EL (cell line): ENCODE measurements around the gene MGLL.
A peak's percentile ranks its signal among the peaks of the same experiment; 100 is the strongest.

ENCODE experiments used
- DNase-seq: peaks from one replicate; pipeline ENCODE4 v3.0.0-alpha.2; 2016

Gene MGLL

DNA sequence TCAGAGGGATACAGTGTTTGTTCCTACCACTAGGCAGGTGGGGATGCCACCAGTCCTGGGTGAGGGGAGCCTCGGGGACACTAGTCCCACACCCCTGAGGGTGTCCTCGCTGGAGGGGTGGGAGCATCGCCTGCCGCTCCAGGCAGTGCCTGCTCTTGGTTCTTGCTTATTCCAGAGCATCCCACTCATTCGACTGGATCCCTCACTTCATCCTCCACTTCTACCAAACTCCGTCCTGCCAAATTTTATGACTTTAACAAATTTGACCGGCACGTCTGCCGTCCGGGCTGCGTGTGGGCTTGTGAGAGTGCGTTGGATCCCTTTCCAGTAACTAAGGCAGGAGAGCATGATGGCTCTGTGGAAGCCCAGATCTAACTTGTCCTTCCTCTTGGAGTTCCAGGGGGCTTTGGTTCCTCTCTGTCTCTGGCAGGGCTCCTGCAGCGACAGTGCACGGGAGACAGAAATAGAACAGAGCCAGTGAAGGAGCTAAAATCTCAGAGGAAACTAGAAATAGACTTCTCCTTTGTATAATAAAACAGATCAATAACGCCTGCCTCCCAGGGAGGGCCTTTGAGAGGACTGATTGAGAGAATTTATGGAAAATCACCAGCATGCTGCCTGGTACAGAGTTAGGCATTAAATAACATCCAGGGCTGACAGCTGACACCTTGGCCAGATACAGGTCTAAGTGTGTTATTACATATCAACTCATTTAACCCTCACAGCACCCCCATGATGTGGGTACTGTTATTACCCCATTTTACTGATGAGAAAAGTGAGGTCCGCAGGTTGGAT is 34.5 kb downstream of the MGLL start:
- no peak for DNase-seq

DNA sequence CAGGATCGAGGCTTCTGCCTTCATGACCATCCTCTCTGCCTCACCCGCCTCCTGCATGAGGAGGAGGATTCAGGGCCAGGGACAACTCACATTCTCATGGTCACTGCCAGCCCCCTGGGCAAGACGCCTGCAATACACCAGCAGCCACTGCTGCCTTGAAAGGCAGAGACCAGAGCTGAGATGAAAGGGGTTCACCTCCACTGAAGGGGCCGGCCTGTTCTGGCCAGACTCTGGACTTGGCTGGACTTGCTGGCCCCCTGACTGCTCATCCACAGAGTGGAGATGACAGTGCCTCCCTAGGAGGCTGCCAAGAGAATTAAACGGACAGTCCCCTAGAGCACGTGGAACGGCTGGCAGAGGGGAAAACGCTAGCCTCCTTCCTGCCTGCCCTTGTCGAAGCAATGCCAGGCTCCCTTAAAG is 35.2 kb downstream of the MGLL start:
- no peak for DNase-seq

DNA sequence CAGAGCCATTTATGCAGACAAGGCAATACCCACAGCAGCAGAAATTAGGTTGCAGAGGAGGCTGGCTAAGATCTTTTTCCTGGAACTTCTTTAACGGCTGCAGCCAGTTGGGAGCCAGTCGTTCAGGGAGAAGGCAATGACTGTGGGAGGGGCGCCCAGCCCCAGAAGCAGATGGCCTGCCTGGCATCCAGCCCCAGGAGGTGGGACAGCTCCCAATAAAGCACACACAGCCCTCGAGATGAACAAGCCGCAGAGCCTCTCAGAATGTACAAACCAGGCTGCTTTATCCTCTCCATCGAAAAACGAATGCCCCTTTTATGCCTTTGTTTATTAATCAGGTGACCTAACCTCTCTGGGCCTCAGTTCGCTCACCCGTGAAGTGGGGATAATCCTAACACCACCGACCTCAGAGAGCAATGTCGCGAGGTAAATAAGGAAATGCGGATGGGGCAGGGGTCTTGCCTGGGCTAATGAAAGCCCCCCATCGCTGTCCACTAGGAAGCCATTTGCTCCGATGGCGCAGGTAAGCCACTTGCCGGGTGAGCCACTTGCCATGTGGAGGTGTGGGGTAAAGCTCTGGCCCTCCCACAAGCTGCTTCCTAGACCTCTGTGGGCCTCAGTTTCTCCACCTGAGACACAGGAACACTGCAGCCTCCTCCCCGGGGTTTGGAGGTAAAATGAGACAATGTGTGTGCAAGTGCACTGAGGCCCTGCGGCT is 35.8 kb downstream of the MGLL start:
- DNase-seq, result no peak

DNA sequence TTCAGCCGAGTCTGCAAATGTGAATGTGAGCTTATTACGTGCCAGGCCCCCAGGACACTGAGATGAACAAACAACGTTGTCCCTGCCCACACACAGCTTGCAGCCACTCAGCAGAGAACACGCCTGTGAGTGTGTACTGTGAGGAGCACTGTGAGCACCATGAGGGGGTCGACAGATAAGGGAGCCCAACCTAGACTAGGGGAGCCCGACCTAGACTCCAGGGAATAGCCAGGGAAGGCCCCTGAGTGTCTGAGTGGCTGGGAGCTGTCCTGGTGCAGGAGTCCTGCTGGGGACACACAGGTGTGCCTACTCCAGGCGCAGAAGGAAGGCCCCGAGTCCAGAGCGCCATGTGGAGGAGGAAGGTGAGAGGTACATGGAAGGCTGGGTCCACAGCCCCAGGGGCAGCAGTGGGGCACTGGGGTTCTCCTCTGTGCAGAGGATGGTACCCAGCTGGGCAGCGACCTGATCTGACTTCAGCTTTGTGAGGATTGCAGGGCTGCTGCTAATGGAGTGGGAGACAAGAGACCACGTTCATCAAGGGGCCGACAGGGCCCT is 36.5 kb downstream of the MGLL start:
- no peak for DNase-seq

DNA sequence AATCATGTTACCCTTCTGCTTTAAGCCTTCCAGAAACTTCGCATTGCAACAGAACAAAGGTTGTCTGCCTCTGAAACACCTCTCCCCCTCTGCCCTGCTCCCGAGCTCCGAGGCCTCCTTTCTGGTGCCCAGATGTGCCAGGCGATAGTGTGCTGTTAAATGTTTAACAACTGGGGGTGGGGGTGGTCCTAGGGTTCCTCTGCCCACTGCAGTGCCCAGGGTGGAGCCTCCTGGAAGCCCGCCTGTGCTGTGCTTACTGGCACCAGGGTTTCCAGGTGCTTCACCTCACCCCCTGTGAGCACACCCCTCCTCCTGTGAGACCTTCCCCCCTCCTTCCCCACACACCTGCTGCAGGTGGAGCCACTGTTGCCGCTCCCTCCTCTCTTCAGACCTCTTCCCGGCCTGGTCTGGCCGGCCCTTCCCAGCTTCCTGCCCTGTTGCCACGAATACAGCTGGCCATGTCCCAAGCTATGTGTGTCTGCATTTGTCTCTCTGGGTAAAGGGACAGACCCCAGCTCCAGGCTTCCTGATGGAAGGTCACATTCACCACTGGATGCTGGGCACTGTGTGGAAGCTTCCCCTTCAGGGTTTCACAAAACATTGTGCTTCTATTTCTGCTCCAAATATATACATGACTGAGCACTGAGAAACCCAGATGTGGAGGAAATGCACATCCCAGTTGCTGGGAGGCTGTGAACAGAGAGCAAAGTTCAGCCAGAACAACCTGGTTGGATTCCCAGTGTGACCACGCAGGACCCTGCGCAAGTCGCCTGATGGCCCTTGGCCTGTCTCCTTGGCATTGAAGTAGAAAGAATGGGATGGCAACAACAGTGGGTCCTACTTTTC is 37.2 kb downstream of the MGLL start:
- no peak for DNase-seq

DNA sequence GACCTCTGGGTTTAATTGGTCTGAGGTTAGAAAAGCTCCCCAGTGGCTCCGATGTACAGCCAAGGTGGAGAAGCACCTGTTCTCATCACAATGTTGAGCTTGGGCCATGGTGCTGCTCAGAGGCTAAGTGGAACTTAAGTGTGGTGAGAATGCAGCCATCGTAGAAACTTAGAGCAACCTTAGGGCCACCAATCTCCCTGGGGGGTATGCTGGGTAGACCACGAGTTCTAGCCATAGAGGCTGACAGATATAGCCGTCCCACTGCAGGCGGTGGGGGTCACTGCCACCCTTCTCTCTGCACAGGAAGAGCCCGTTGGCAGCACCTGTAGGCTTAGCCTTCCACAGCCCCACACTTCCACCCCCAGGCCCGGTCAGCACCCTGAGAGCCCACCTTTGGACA is 38.0 kb downstream of the MGLL start:
- DNase-seq, result no peak

DNA sequence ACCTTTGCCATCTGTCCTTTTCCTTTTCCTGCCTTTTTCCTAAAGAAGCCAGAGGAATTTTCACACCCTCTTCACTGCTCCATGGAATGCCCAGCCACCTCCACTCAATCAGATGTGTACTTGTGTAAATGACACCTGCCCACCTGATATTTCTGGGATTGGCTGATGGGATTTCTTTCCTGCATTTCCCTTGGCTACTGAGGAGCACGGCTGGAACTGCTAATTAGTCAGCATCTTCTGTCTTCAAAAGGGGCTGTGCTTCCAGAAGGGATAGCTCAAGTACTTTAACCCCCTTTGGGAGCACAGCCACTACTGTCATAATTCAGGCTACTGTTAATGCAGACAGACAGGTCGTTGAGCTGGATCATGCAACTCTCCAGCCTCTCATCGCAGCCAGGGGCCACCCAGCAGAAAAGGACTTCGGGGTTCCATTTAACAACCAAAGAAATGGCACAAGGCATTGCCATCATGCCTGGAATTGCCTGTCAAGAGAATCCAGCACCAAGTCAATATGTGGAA is 38.6 kb downstream of the MGLL start:
- DNase-seq, result no peak

DNA sequence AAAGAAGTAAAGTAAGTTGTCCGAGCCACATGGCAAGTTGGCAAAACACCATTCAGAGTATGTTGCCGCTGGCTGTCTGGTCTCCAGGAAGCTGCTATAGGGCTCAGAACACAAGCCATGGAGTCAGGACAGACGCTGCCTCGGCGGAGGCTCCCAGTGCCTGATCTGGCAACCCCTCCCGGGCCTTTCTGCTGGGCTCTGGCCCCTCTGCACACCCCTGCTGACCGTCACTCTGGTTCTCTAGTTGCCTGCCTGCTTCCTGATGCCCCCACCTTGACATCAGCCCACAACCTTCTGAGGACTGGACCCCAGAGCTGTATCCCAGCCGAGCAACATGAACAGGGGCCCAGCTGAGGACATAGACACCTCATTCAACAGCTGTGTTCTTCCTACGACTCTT is 39.1 kb downstream of the MGLL start:
- DNase-seq, result no peak

DNA sequence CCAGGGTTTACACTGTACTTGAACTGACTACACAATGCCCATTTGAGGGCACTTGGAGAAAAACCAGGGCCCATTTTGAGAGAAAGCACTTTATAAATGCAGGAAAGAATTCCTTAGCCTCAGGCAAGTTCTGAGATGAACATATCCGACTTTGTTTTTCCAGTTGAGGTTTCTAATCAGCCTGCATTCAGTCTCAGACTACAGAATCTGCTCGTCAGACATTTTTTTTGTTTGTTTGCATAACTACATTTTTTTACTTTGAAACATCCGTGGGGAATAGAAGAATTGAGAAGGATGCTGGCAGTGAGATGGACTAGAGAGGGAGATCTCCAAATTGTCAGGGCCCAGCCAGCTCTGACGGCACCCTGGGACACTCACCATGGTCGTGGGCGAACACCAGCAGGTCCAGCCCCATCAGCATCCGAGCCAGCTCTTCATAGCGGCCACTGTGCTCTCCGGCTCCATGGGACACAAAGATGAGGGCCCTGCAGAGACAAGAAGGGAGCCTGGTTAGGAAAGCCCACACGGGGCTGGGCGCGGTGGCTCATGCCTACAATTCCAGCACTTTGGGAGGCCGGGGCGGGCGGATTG is 40.8 kb downstream of the MGLL start:
- DNase-seq, result peak; percentile 91

DNA sequence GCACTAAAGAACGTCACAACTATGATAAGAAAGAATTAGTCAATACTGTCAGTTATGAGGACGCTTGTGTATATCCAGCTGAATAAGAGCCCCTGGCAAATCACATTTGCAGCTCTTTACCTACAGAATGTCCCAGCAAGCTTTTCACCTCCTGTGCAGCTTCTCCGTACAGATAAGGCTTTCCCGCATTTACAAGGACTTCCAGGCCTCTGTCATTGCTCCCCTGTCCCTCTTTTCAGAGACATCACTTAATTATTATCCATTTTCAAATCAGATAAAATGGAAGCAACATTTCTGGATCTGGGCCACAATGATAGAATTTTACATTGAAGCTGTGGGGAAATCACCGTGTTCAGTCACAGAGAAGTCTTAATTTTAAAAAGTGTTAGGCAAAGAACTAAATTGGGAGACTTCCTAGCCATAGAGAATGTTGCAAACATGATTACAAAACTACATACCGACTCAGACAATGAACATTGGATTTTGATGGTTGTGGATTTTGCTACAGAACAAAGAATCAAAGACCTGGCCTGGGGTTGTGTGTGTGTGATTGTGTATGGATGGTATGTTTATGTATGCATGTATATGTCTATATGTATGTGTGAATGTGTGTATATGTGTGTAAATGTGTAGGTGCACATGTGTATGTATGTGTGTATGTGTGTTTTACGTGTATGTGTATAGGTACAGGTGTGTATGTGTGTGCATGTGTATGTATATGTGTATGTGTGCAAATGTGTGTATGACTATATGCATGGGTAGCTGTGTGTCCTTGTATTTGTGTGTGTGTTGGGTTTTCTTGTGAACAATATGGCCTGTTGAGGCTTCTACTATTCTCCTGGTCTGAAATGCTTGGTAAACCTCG is 41.5 kb downstream of the MGLL start:
- DNase-seq, result no peak

DNA sequence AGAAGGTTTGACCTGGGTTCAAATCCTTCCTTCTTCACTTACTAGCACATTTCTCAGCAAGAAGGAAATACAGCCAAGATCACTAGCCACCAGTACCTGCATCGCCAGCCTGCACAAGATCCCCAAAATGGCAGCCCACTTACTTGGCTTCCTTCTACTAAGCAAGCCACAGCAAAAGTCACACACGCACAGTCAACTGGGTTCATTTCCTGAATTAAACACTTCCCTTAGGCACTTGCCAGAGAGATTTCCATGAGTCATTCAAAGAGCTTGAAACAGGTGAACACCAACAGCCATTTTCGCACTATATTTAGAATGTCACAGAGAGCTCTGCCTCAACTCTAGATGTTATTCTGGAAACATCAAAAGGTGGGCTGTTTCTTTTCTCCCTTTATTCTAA is 42.6 kb downstream of the MGLL start:
- peak; percentile 53 for DNase-seq

DNA sequence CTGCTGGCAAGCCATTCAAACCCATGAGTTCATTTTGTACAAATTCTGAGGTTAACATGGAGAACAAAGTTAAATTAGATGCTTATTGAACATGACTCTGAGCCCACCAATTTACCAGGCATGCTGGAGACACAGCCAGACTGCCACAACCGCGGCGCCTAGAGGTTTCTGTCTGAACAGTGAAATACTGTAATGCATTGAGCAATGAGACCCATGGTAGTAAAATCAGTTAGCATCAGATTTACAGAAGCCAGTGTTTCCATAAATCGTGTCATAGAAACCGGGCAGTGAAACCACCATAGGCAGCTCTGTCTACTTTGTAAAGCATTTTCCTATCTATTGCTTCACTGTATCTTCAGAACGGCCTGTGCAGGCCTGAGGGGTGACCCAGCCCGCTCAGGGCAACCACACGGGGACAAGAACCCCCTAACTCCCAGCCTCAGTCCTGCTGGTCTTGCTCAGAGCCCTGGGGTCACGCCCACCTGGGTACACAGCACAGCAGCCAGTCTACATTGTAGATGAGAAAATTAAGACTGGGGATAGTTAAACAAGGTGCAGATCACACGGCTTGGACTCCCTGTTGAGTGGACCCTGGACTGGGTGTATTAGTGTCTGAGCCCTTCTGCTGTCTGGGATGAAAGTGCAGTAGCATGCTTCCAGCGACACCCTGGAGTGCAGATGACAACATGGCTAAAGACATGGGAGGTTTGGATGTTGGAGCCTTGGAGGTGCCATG is 44.2 kb downstream of the MGLL start:
- no peak for DNase-seq

DNA sequence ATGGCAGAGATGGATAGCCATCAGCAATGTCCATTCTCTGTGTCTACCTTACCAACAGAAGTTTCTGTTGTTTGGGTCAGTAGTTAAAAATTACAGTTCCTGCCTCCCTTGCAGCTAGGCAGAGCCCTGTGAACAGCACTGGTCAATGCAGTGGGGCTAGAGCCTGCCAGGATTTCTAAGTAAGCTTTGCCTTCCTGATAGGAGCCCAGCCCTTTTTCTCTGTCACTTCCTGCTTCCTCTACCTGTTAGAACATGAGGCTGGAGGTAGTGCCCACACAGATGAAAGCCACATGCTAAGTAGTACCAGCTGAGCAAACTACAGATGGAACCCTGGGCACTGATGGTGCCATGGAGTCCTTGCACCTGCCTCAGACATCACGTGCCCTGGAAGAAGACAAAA is 45.0 kb downstream of the MGLL start:
- no peak for DNase-seq

DNA sequence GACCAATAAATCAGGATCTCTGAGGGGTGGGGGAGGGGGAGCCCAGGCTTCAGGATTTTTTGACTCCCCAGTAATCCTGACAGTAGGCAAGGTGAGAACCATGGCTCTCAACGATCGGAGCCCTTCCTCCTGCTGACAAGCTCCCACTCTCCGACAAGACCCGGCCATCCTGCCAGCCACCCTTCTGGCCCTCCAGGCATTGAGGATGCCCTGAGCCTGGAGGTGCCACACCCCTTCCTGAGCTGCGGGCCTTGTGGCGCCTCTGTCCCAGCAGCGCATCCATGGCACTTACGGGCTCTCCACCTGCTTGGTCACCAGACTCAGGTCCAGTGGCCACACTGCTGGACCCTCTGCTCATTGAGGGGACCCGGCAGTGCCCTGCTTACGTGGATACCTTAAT is 46.0 kb downstream of the MGLL start:
- no peak for DNase-seq

DNA sequence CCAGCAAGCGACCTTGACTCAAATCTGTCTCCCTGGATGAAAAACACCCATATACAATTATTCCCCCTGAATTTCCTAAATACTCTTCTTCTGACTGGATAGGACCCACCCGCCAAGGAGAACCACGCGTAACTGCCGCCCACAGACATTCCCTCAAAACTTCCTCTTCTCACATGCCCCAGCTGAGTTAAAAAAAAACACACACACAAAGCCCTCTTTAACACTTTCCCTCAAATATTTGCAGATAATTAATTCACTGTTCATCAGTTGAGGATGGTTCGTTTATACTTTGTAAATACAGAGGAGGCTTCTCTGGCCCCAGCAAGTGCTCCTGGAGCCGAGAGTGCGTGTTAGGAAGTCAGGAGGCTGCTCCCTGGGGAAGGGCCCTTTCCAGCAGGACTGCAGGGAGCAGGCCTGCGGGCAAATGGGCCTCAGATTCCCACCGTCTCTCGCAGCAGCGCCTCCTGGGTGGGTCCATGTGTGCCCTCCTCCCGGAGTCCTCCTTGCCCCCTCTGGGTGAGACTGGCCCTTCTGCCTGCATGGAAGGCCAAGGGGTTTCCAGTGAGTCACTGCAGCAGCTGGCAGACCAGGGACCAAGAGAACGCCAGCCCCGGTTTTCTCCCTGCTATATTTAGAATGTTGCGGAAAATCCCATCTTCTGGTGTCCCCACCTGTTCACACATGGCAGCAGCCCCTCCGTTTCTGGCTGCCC is 46.8 kb downstream of the MGLL start:
- DNase-seq, result peak; percentile 90

DNA sequence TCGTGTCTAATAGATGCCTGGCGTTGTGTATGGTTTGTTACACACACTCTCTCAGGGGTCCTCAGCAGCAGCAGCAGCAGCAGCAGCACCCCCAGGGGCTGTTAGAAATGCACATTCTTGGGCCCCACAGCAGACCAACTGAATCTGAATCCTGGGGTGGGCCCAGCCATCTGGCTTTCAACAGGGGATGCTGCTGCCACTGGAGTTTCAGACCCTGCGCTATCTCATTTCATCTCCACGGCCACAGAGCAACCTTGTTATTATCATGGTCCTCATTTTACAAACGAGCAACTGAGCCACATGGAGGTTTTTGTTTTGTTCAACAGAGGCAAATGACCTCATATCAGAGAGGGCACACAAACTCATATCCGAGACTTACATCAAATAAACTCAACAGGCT is 47.7 kb downstream of the MGLL start:
- no peak for DNase-seq

DNA sequence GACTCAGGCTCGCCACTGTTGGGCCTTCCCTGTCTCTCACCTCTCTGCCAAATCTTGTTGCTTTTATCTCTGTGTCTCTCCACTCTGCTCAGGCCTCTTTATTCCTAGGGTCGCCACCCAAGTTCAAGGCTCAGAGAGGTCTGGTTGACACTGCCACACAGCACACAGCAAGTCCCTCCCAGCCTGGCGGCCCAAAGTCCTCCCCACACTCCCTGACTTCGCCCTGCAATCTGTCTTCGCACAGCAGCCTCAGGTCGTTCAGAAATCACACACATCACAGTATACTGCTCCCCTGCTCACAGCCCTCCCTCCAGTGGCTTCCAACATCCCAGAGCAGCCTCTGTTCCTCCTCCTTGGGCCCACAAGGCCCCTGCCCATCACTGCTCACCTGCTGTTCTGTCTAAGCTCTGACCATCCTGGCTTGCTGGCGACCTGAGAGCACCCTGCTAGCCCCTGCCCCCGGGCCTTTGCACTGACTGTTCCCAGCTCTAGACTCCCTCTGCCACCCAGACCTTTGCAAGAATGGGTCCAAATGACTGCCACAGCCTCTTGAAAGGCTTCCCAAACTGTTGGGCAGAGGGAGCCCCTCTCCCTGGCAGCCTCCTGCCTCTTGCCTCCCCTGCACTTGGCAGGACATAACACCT is 48.4 kb downstream of the MGLL start:
- DNase-seq, result no peak

DNA sequence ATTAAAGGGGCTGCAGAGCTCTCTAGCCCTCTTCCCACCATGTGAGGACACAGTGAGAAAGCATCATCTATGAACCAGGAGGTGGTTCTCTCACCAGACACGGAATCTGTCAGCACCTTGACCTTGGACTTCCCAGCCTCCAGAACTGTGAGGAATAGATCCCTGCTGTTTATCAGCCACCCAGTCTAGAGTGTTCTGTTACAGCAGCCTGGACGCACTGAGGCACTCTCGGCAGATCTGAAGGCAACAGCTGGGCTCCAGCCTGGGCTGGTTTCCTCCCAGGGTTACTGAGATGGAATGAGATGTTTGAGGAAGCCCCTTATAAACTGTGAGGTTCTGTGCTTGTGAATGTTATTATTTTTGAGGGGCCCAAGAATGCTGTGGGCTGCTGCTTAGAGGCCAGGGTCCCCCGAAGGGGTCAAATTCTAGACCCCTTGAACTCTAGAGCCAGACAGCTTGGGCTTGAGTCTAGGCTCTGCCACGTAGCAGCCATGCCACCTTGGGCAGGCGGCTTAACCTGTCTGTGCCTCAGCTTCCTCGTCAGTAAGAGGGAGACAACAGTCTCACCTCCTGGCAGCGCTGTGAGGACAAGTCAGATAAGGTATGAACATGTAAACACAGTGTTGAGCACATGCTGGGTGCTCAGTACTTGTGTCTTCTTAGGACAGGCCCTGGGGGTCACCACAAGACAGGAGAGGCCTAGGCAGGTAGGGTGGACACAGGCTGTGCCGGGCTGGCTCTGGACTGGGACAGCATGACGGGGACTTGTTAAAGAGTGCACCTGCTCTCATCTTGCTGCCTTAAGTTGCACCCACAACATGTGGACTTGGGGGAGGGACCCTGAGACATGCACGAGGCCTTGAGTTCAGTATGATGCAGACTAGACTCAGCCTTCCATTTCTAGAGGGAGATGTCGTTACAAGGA is 49.2 kb downstream of the MGLL start:
- DNase-seq, result no peak

DNA sequence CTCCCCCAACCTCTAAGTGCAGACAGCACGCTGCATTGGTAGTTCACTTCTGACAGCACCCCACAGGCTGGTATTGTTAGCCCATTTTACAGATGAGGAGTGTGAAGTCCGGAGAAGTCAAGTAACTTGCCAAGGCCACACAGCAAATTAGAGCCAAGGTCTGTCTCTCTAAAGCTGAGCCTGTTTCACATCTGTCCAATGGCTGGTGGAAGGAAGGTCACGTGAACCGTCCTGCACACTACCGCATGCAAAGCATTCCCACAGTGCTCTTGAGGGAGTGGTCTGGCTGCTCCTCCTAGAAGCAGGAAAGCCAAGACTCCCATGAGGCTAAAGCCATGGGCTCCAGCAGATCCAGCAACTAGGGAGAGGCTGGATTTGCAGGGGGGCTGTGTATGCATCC is 50.0 kb downstream of the MGLL start:
- DNase-seq, result no peak
